Fibroblast of the aortic adventitia (primary cell): ENCODE results near the gene SEC24C. TPM values are rescaled to one million over a fixed set of nuclear protein-coding genes. Genes with fewer than 3 reads are reported as not detected.

Experiments
- DNase-seq: peaks from one replicate; pipeline ENCODE4 v3.0.0-alpha.2; 2010; ENCODE audit warnings: low read depth
- H3K4me3 ChIP-seq: 2 replicates; pipeline ENCODE4 v1.5.1; 2011; ENCODE audit warnings: low read depth, mild to moderate bottlenecking, control low read depth, low read length, moderate library complexity
- total RNA-seq: library from RNA; depleted of rRNA; stranded (reverse); fragments of >200 nt; gene quantifications from 2 replicates; pipeline ENCODE4 v1.2.3, GENCODE V29; 2012; ENCODE audit warnings: low replicate concordance
- TF ChIP-seq, protein P1 (sequence below): IDR thresholded peaks from 2 replicates; pipeline ENCODE4 v1.5.1; 2011; ENCODE audit warnings: mild to moderate bottlenecking, low read length, control low read depth, inconsistent platforms; ENCODE audit not compliant: insufficient read depth

The SEC24C gene
- total RNA-seq, 1 donor, result 45.2 TPM

DNA sequence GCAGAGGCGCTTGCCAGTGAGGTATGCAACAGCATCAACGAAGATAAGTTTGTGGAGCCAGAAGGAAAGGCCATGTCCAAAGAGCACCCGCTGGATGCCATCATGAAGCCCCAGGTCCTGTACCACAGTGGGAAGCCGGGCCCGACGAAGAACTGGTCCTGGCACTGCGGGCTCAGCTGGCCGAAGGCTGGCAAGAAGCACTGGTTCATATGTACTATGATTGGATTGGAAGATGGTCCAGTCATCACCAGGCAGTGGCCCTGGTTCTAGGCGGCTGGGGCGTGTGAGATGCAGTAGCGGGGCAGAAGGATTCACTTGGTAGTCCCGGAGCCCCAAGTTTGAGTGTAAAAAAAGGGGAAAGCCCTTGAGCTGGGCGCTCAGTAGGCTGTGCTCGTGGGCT, 63.3 kb downstream of the SEC24C start:
- no peak for DNase-seq
- TF ChIP-seq, protein P1, sequence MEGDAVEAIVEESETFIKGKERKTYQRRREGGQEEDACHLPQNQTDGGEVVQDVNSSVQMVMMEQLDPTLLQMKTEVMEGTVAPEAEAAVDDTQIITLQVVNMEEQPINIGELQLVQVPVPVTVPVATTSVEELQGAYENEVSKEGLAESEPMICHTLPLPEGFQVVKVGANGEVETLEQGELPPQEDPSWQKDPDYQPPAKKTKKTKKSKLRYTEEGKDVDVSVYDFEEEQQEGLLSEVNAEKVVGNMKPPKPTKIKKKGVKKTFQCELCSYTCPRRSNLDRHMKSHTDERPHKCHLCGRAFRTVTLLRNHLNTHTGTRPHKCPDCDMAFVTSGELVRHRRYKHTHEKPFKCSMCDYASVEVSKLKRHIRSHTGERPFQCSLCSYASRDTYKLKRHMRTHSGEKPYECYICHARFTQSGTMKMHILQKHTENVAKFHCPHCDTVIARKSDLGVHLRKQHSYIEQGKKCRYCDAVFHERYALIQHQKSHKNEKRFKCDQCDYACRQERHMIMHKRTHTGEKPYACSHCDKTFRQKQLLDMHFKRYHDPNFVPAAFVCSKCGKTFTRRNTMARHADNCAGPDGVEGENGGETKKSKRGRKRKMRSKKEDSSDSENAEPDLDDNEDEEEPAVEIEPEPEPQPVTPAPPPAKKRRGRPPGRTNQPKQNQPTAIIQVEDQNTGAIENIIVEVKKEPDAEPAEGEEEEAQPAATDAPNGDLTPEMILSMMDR, result no peak
- H3K4me3 ChIP-seq, result no peak overlapping the region

DNA sequence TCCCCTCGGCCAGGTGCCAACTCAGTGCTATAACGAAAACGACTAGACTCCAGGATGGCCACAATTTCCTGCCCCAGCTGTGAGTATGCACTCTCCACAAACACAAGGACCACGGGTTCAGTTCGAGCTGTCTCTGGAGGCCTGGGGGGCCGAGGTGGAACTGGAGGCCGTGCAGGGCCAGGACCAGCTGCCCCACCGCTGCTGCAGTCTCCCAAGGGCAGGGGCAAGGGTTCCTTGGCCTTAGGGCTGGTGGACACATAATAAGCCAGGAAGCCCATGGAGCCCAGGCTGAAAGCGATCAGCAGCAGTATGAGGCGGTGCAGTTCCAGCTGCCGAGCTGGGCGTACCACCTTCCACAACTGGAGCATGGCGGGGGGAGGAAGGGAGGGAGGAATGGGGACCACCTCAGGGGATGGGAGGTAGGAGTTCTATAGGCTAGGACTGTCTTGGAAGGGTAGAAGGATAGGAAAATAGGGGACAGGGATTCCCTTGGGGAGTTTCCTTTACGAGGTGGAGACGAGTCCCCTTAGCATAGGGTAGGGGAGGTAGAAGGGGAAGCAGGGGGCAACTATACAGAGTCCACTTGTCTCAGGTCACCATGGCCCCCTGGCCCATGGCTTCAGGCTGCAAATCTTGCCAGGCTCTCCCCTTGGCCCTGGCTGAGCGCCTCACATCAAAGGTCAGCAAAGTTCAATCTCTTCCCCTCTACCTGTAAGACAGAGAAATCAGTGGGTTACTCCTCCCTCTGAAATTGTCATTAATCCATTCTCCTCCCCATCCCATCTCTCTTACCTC, 64.0 kb downstream of the SEC24C start:
- DNase-seq, result no peak

DNA sequence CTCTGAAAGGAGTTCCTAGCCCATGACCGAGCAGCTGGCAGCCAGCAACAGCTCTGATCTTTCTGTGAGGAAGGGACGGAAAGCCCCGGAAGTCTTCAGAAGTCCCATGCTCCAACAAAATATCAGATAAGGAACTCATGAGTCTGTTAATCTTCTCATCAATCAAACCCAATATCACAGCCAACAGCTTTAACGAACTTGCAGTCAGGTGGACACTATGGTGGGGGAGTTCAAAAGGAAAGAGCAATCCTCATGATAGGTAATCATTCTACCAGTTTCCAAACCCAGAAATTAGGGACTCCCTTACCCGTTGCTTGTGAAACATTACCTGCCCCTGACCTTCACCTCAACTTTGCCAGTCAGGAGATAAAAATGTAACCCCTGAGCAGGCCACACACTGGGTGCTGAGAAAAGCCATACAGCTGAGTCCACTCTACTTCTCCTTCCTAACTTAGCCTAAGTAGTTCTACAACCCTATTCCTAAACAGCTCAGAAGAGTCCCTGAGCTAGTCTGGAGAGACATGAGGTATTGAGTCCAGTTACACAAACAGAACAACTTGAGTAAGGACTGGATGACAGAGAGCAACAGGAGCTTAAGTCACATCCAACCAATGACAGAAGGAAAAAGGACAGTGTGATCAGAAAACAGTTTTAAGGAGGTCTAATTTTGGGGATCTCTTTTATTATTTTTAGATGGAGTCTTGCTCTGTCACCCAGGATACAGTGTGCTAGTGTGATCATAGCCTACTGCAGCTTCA, 65.1 kb downstream of the SEC24C start:
- TF ChIP-seq, protein P1, result no peak
- H3K4me3 ChIP-seq, result no peak overlapping the region
- DNase-seq, result no peak

More for the DNA sequence above, 64.0 kb downstream of the SEC24C start:
- TF ChIP-seq, protein P1, result no peak
- no peak overlapping the region for H3K4me3 ChIP-seq

DNA sequence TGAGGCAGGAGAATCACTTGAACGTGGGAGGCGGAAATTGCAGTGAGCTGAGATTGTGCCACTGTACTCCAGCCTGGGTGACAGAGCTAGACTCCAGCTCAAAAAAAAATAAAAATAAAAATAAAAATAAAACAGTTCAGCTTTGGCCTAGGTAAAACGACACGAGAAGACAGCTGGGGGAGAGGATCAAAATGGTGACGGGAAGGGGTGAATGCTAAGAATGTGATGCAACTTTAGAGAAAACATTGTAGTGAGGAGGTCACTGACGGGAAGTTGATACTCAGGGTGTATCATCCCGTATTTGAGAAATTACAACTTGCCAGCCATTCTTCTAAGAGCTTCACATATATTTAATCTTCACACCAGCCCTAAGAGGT, 66.2 kb downstream of the SEC24C start:
- DNase-seq, result peak; percentile 33
- H3K4me3 ChIP-seq, result peak overlapping the region; percentile 83
- TF ChIP-seq, protein P1, result no peak

DNA sequence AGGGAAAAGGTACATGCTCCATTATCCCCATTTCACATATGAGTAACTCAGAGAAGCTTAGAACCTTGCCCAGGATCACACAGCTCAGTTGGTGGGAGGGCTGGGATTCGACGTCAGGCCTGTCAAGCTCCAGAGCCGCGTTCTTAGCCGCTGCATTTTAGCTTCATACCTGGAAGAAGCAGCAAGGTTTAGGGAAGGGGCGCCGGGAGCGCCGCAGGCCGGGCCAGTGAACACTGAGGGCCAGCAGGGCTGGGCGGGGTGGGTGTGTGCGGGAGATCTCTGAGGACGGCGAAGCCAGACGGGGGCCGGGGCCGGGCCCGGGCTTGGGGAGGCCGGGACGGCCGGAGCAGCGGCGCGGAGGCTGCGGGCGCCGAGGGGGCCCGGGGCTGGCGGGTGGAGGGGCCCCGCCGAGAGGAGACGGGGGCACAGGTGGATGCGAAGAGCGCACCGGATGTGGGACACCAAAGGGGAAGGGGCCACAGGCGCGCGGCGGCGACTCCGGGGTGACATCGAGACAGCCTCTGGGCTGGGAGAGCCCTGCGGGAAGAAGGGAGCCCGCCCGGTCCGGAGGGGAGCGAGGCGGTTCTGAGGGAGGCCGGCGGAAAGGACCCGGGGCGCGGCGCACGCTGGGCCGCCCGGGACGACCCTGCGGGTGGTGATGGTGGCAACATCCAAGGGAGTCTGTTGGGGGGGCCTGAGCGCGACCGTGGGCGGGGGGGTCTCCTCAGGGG, 66.7 kb downstream of the SEC24C start:
- peak; percentile 27 for DNase-seq
- peak overlapping the region; percentile 83 for H3K4me3 ChIP-seq

DNA sequence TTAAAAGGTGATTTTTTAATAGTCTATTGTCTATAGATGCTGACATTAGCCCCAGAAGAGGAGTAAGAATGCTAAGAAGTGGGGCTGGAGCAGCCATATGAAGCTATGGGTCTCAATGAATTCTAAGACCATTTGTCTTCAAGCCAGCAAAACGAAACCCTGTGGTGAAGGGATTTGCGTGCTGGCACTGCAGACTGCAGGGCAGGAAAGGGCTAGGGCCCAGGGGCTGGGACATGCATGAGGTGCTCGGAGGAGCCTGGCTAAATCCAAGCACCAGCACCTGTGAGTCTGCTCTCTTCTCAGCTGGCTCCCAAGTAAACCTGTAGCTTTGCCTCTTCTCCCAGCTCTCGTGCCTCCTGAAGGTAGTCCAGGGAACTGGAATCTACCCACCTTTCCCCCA, 68.5 kb downstream of the SEC24C start:
- no peak overlapping the region for H3K4me3 ChIP-seq
- TF ChIP-seq, protein P1, result no peak
- no peak for DNase-seq

More for the DNA sequence above, 66.7 kb downstream of the SEC24C start:
- TF ChIP-seq, protein P1, result no peak
